Neural progenitor cell (in vitro differentiated cells): ENCODE measurements around the gene KCNMA1.

Source experiments
- CTCF ChIP-seq: fragments of 200-600 bp; sonication (generic); IDR thresholded peaks from 2 replicates; pipeline ENCODE4 v1.5.1; 2017; ENCODE audit warnings: antibody characterized with exemption, mild to moderate bottlenecking
- EZH2 ChIP-seq: fragments of 200-600 bp; sonication (generic); IDR thresholded peaks from 2 replicates; pipeline ENCODE4 v1.6.1; 2017; ENCODE audit warnings: antibody characterized with exemption, mild to moderate bottlenecking, moderate library complexity

GRCh38 chr10:77219046-77219445, 418.6 kb downstream of the KCNMA1 start:
- no peak for TF ChIP-seq EZH2
- no peak for TF ChIP-seq CTCF
